ENCODE results near the gene SCIMP. TPM values are rescaled to one million over a fixed set of nuclear protein-coding genes. Genes with fewer than 3 reads are reported as not detected.

The SCIMP gene
- total and polyA plus RNA-seq, 9 of the 15 experiments (the other 6 are each of a cell fraction or from before 2014, with no cell fraction given), result 0.01 to 0.11 (median 0.04) TPM; not detected in 6

GRCh38 chr17:5281814-5282641 is 47.4 kb upstream of the SCIMP start, which contains the start of gene RABEP1 (continued):
- TF ChIP-seq ZNF121 (CRISPR knock-in tag; conservative IDR thresholded peaks at IDR 0.05) (no peak), MIER1 (IDR thresholded peaks at IDR 0.05; ENCODE audit: low read depth) (no peak), STAT6 (CRISPR knock-in tag; IDR thresholded peaks at IDR 0.05) (no peak), MYC (IDR thresholded peaks at IDR 0.05; ENCODE audit: low read depth, low read length) (peak; percentile 19; the same call in 1 of the 2 replicates), MYC (CRISPR knock-in tag; IDR thresholded peaks at IDR 0.05; ENCODE audit: borderline replicate concordance, low read depth) (no peak), TAF1 (IDR thresholded peaks at IDR 0.05; ENCODE audit: control insufficient read depth, extremely low read depth, insufficient read depth, low read length, severe bottlenecking) (peak; percentile 98), ZNF316 (IDR thresholded peaks at IDR 0.05) (no peak), NFRKB (IDR thresholded peaks at IDR 0.05; ENCODE audit: low read depth) (no peak), IFI16 (CRISPR knock-in tag; IDR thresholded peaks at IDR 0.05) (no peak), ZBTB2 (IDR thresholded peaks at IDR 0.05) (peak; percentile 65; the same call in 1 of the 2 replicates), NR1H2 (CRISPR knock-in tag; IDR thresholded peaks at IDR 0.05) (no peak), ZNF133 (CRISPR knock-in tag; IDR thresholded peaks at IDR 0.05) (no peak), POLR2A (conservative IDR thresholded peaks at IDR 0.05) (peak; percentile 69), SMAD2 (IDR thresholded peaks at IDR 0.05; ENCODE audit: low read depth, low read length) (no peak), SMAD4 (CRISPR knock-in tag; conservative IDR thresholded peaks at IDR 0.05) (no peak), ZC3H8 (IDR thresholded peaks at IDR 0.05) (no peak), TAL1 (IDR thresholded peaks at IDR 0.05) (no peak), ZNF3 (CRISPR knock-in tag; IDR thresholded peaks at IDR 0.05) (no peak), ZNF609 (CRISPR knock-in tag; IDR thresholded peaks at IDR 0.05; ENCODE audit: borderline replicate concordance) (no peak), NELFE (IDR thresholded peaks at IDR 0.05; ENCODE audit: insufficient read depth, insufficient read length) (no peak)
